Natural killer cell (primary cell): Measurements from ENCODE around the gene HPCAL4. TPM values are rescaled to one million over a fixed set of nuclear protein-coding genes. Genes with fewer than 3 reads are reported as not detected.

Source experiments
- ATAC-seq, 3 donors: fragments of 150-1000 bp in 2 of 3; fragments of 200-7000 bp in 1 of 3; cut with Tn5 transposase; 1 replicate in 1 of 3; 2 replicates in 2 of 3; pipeline ENCODE4 v1.10.0; 2021; ENCODE audit warnings: mild to moderate bottlenecking in 2 of 3, moderate library complexity in 2 of 3
- DNase-seq, 2 donors: peaks; one replicate each; pipeline versions ENCODE4 v3.0.0 to v3.0.0-alpha.2; 2013 to 2021; ENCODE audit warnings: mixed read lengths in 1 of 2
- H3K27ac ChIP-seq: one replicate; pipeline ENCODE4 v1.5.1; 2013; ENCODE audit warnings: mild to moderate bottlenecking, low read length
- H3K27me3 ChIP-seq: one replicate; pipeline ENCODE4 v1.6.1; 2013; ENCODE audit warnings: low read length; ENCODE audit not compliant: control insufficient read depth, insufficient read depth
- H3K36me3 ChIP-seq: one replicate; pipeline ENCODE4 v1.6.1; 2013; ENCODE audit warnings: low read length; ENCODE audit not compliant: control insufficient read depth, insufficient read depth
- H3K4me1 ChIP-seq: one replicate; pipeline ENCODE4 v1.6.1; 2013; ENCODE audit warnings: low read length; ENCODE audit not compliant: control insufficient read depth, insufficient read depth
- H3K4me3 ChIP-seq: one replicate; pipeline ENCODE4 v1.5.1; 2013; ENCODE audit warnings: low read length
- H3K9me3 ChIP-seq: one replicate; pipeline ENCODE4 v1.6.1; 2013; ENCODE audit warnings: low read length; ENCODE audit not compliant: control insufficient read depth, insufficient read depth
- H3K27ac Mint-ChIP-seq, 2 donors: one replicate each; pipeline ENCODE4 v1.8.0; 2022; ENCODE audit warnings: mild to moderate bottlenecking in 2 of 2, mixed read lengths in 2 of 2, moderate library complexity in 1 of 2
- H3K27me3 Mint-ChIP-seq, 2 donors: one replicate each; pipeline ENCODE4 v1.8.0; 2022; ENCODE audit warnings: low read depth in 2 of 2, mixed read lengths in 2 of 2
- H3K36me3 Mint-ChIP-seq: one replicate; pipeline ENCODE4 v1.8.0; 2022; ENCODE audit warnings: mixed read lengths
- H3K4me1 Mint-ChIP-seq, 2 donors: one replicate each; pipeline ENCODE4 v1.8.0; 2022; ENCODE audit warnings: mixed read lengths in 2 of 2
- H3K4me3 Mint-ChIP-seq: one replicate; pipeline ENCODE4 v1.8.0; 2022; ENCODE audit warnings: mild to moderate bottlenecking, moderate library complexity, mixed read lengths
- H3K9me3 Mint-ChIP-seq, 2 donors: one replicate each; pipeline ENCODE4 v1.8.0; 2022; ENCODE audit warnings: mixed read lengths in 2 of 2
- WGBS: methylation state at CpG from one replicate; pipeline ENCODE4 v1.1.7; 2013; ENCODE audit warnings: missing lambda C conversion rate; ENCODE audit not compliant: insufficient coverage; 5-methylcytosine and 5-hydroxymethylcytosine counted together
- intact Hi-C: fragments of 100-400 bp; cut with micrococcal nuclease; formaldehyde crosslinking; loops from one replicate; pipeline ENCODE4 v1.14.2; 2022
- total RNA-seq, 4 donors: library from RNA; stranded (reverse); fragments of 120-200 nt in 1 of 4; gene quantifications; one replicate each; pipeline versions ENCODE4 v1.2.3 to v1.2.4, GENCODE V29; 2013 to 2022
- TF ChIP-seq, protein P1 (sequence below): fragments of 200-600 bp; IDR thresholded peaks from one replicate; pipeline ENCODE4 v1.8.0; 2022; ENCODE audit warnings: antibody characterized with exemption

The HPCAL4 gene
- total RNA-seq, 3 donors from 2014 or later (not counting 1 experiment from before 2014, with no cell fraction given): 0.78 to 1.6 (median 1.3) TPM

- no peaks in the 10 kb centered on the region for H3K36me3 ChIP-seq
- no peaks in the 10 kb centered on the region for H3K9me3 ChIP-seq
- H3K4me3 Mint-ChIP-seq: no peak overlapping the region
- intact Hi-C loops: no loop called here
- 49% methylated on average over 2 of the region's 2 CpGs for WGBS
- H3K36me3 Mint-ChIP-seq: no peaks in the 10 kb centered on the region
- H3K27ac ChIP-seq: no peak overlapping the region
- H3K27ac Mint-ChIP-seq: no peak overlapping the region
- peaks cover 0 to 3% of the 10 kb centered on the region in 2 donors for H3K4me1 Mint-ChIP-seq
- ATAC-seq: no peak
- H3K27me3 ChIP-seq: no peaks in the 10 kb centered on the region
- no peak overlapping the region for H3K4me3 ChIP-seq
- TF ChIP-seq, protein P1, sequence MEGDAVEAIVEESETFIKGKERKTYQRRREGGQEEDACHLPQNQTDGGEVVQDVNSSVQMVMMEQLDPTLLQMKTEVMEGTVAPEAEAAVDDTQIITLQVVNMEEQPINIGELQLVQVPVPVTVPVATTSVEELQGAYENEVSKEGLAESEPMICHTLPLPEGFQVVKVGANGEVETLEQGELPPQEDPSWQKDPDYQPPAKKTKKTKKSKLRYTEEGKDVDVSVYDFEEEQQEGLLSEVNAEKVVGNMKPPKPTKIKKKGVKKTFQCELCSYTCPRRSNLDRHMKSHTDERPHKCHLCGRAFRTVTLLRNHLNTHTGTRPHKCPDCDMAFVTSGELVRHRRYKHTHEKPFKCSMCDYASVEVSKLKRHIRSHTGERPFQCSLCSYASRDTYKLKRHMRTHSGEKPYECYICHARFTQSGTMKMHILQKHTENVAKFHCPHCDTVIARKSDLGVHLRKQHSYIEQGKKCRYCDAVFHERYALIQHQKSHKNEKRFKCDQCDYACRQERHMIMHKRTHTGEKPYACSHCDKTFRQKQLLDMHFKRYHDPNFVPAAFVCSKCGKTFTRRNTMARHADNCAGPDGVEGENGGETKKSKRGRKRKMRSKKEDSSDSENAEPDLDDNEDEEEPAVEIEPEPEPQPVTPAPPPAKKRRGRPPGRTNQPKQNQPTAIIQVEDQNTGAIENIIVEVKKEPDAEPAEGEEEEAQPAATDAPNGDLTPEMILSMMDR: no peak
- no peak for DNase-seq
- H3K4me1 ChIP-seq: peaks cover 2% of the 10 kb centered on the region
- no peaks in the 10 kb centered on the region for H3K9me3 Mint-ChIP-seq
- peaks cover 8 to 10% of the 10 kb centered on the region in 2 donors for H3K27me3 Mint-ChIP-seq
Measured at GRCh38 chr1:39648496-39648895, 42.7 kb downstream of the HPCAL4 start.

DNA sequence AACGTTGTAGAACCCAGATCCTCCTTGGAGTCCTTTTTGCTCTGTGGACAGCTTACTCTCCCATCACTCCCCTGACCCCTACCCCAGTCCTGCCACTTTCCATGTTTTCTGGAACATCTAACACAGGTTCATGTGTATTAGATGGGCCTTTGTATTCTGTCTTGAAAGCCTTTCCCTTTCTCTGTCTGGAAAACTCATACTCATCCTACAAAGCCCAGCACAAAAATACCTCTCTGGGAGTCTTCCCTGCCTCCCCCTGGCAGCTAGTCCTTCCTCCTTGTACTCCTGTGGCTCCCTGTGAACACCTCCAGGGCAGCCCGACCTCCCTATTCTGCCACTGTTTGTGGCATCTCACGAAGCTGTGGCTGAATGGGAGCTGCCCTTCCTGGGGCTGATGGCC, 44.0 kb downstream of the HPCAL4 start:
- TF ChIP-seq, protein P1: no peak
- no peaks in the 10 kb centered on the region for H3K27me3 ChIP-seq
- H3K4me1 ChIP-seq: no peaks in the 10 kb centered on the region
- no peak overlapping the region for H3K4me3 Mint-ChIP-seq
- intact Hi-C loops: no loop called here
- ATAC-seq (no peak), DNase-seq (no peak)
- H3K9me3 ChIP-seq: no peaks in the 10 kb centered on the region
- no peak overlapping the region for H3K27ac ChIP-seq
- no peaks in the 10 kb centered on the region for H3K9me3 Mint-ChIP-seq
- H3K36me3 ChIP-seq: no peaks in the 10 kb centered on the region
- H3K4me1 Mint-ChIP-seq: no peaks in the 10 kb centered on the region
- no peak overlapping the region for H3K27ac Mint-ChIP-seq
- H3K27me3 Mint-ChIP-seq: peaks cover 10 to 11% of the 10 kb centered on the region in 2 donors
- no peaks in the 10 kb centered on the region for H3K36me3 Mint-ChIP-seq
- H3K4me3 ChIP-seq: no peak overlapping the region
- WGBS: 80% methylated on average over 3 of the region's 3 CpGs

DNA sequence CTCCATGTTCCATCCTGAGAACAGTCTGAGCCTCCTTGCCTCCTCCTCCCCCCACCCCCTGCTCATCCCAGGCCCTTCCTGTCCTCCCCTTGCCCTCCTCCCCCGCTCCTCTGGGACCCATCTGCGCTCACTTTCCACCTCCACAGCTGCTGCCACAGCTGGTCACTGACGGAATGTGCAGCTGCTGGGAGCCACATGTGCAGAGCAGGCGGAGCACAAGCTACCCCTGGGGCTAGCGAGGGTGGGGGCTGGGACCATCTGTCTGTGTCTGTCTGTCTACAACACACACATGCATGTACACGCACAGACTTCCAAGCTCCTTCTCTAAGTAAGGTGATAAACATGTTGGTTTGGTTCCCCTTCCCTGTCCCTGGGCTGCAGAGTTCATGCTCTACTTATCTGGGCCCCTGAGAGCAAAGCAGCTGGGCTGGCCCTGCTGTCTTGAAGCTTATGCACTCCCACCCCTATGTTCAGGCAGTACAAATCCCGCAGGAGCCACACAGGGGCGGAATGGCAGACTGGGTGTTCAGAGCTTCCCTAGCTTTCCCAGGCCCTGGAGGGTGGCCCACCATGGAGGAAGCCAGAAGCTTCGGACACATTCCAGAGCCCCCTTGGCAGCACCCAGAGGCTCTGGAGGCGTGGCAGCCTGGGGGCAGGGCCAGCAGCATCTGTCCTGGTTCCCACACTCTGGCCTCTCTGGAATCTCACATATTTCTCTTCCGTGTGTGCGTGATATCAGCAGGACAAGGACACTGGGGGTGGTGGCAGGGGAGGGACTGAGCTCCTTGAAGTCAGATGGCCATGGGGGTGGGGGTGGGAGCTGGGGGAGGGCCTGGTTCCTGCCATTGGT, 44.8 kb downstream of the HPCAL4 start:
- Histone ChIP-seq H3K27me3 (no peaks in the 10 kb centered on the region), H3K27ac (no peak overlapping the region), H3K4me1 (no peaks in the 10 kb centered on the region), H3K36me3 (no peaks in the 10 kb centered on the region), H3K9me3 (no peaks in the 10 kb centered on the region), H3K4me3 (no peak overlapping the region)
- ATAC-seq: no peak
- TF ChIP-seq, protein P1: no peak
- Mint-ChIP-seq H3K36me3 (no peaks in the 10 kb centered on the region), H3K27me3 (peaks cover 10 to 11% of the 10 kb centered on the region in 2 donors), H3K9me3 (no peaks in the 10 kb centered on the region), H3K4me1 (no peaks in the 10 kb centered on the region), H3K27ac (no peak overlapping the region), H3K4me3 (no peak overlapping the region)
- 80% methylated on average over 11 of the region's 12 CpGs for WGBS
- DNase-seq: no peak
- intact Hi-C loops: no loop called here
